Activated naive CD4-positive, alpha-beta T cell (primary cell): ENCODE measurements around the gene SMAD4.
"Not testable (repeated sequence)": the region's sequence is repeated elsewhere in the genome, so short reads cannot be mapped to it uniquely, and the experiment has no call there.

Source experiments
- DNase-seq, 4 experiments: peaks; one replicate each; lab custom pipeline; 2025; lab: John Stamatoyannopoulos, UW

The SMAD4 gene

GRCh38 chr18:51111633-51112355, 81.8 kb downstream of the SMAD4 start:
- not testable (repeated sequence) for DNase-seq

- not testable (repeated sequence) for DNase-seq
These were observed 87.0 kb downstream of the SMAD4 start for GRCh38 chr18:51116996-51117395.

GRCh38 chr18:51119561-51119960, 89.5 kb downstream of the SMAD4 start:
- DNase-seq = not testable (repeated sequence)

- not testable (repeated sequence) for DNase-seq
These were observed 90.0 kb downstream of the SMAD4 start for GRCh38 chr18:51119976-51120375.

- no peak for DNase-seq
These were observed 91.0 kb downstream of the SMAD4 start for GRCh38 chr18:51120809-51121596.

- no peak for DNase-seq
These were observed 91.5 kb downstream of the SMAD4 start for GRCh38 chr18:51121597-51121857.

GRCh38 chr18:51122266-51123045, 92.4 kb downstream of the SMAD4 start:
- DNase-seq = no peak

DNA sequence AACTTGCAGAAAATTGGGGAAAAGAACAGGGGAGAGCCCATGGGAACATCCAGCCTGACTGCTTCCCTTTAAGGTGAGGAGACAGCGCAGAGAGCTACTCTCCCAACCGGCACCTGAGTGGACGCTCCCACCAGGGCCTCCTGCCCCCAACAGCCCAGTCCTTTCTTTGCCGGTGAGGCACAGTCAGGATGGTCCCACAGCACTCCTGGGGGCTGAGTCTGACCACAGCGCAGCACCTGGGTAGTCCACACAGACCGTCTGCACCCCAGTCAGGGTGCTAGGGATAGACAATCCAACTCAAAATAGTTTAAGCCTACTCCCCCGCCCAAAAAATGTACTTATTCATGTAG, 93.0 kb downstream of the SMAD4 start:
- no peak for DNase-seq

DNA sequence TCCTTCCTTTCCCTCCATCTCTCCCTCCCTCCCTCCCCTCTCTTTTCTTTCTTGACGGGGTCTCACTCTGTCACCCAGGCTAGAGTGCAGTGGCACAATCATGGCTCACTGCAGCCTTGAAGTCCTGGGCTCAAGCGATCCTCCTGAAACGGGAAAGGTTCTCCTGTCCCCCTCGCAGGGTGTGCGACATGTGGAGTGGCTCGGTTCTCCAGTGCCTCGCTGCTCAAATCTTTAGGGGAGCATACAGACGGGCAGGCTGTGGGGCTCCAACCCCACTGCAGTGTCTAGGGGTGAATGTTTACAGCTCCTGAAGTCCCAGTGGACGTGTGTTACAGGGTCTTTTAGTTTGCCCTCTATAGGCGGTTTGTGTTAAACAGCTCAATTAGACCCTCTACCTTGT, 93.5 kb downstream of the SMAD4 start:
- no peak for DNase-seq

DNA sequence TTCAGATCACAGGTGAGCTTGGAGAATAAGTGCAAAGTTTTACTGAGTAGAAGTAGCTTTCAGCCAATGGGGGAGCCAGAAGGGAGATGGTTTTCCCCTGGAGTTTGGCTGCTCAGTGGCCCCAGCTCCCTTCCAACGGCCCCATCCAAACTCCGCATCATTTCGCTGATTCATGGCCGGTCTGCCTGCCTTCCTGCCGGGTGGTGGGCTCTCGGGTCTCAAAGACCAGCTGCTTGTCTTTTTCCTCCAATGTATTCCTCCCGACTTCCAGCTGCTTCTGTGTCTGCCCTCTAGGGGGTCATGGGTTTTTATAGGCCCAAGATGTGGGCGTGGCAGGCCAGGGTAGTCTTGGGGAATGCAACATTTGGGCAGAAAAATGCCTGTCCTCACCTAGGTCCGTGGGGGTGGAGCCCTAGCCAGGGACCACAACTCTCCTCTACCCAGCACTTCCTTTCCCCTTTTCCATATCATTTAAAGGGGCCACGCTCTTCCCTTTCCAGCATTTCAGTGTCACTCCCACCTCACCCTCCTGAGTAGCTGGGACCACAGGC, 94.0 kb downstream of the SMAD4 start:
- no peak for DNase-seq

DNA sequence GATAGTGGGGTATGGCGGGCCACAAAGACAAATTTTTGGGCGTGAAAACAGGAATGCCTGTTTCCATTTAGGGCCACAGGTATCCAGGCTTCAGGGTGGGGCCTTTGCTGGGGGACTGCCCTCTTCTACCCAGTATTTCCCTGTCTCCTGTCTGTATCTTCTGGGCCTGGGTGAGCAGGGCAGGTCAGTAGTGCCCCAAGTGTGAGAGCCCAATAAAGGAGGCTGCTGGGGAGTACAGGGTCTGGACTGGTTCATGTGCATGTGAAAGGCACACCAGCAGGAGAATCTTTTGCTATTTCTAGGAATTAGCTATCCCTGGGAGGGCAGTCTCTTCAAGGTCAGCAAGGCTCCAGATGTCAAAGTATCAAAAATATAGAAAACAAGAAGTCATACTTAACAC, 96.0 kb downstream of the SMAD4 start:
- DNase-seq = no peak

GRCh38 chr18:51127664-51128063, 97.7 kb downstream of the SMAD4 start:
- no peak for DNase-seq

DNA sequence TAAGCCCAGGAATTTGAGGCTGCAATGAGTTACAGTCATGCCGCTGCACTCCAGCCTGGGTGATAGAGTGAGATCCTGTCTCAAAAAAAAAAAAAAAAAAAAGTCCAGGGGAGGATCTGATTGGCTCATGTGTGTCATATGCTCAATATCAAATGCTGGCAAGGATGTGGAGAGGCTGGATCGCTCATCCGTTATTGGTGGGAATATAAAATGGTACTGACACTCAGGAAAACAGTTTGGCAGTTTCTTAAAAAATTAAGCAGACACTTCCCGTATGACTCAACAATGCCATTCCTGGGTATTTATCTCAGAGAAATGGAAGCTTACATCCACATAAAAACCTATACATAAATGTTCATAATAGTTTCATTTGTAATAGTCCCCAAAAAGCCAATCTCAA, 98.5 kb downstream of the SMAD4 start:
- DNase-seq = no peak

DNA sequence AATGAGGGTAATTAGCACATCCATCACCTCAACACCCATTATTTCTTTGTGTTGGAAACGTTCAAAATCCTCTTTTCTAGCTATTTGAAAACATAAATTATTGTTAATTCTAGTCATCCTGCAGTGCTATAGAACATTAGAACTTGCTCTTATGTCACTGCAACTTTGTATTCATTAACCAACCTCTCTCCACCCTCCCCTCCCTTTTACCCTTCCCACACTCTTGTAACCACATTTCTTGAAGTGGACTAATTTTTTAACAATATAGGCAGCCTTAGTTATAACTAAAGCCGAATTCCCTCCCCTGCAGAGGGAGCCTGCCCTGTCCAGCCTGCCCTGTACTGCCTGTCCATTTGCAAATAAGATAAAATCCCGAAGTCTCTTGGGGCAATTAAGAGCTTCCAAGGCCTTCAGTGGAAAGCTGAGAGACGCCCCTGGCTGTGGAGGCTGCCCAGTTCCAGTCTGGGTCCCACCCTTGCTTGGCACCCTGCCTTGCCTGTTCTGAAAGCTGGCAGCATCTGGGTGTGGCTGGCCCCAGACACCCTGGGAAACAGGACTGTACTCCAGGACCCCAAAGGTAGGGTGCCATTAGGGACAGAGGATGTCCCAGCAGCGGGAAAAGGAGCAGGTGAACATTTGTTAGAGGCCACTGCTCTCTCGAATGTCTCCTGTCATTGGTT, 102.4 kb downstream of the SMAD4 start:
- DNase-seq = no peak

DNA sequence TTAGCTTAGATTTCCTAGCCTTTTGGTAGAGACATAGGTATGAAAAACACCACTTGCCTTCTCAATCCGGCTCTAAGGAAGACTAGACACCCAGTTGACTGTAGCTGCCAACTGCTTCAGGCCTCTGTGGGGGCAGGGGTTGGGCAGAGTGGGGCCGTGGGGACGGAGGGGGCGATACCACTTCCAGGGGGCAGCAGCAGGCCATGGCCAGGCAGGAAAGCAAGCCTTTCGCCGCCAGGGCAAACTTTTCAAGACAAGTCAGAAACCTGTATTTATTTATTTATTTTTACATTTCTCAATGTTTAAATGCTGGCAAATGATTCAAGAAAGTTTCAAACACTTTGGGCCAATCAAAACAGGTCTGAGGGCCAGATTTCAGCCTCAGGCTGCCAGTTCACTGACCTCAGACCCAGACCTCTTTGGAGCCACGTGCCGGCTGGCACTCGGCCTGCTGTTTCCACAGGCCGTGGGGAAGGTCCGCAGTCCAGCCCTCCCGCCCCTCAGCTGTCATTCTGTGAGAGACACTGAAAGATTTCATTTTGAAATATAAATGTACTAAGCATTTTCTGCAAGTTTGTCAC, 103.7 kb downstream of the SMAD4 start:
- no peak for DNase-seq
